HEK293 (cell line): ENCODE results near the gene PHAF1.

Source experiments
- CTCF ChIA-PET: fragments of 350-600 bp; formaldehyde crosslinking; extraction: SDS; loops from one replicate; lab custom pipeline; 2021; ENCODE audit warnings: antibody characterized with exemption; lab: Yijun Ruan, JAX
- POLR2A ChIA-PET: fragments of 300-600 bp; formaldehyde crosslinking; extraction: SDS; loops from one replicate; lab custom pipeline; 2020; ENCODE audit warnings: antibody characterized with exemption, inconsistent platforms; lab: Yijun Ruan, JAX
- H3K27ac ChIP-seq: fragments of 200-500 bp; sonication (Bioruptor generic); 2 replicates; pipeline ENCODE4 v1.5.1; 2014; ENCODE audit warnings: low read depth, low read length, control low read depth, inconsistent platforms; ENCODE audit errors: extremely low read depth
- H3K36me3 ChIP-seq, 2 experiments: fragments of 200-500 bp in 1 of 2; sonication (Bioruptor generic) in 1 of 2; 1 replicate in 1 of 2; 2 replicates in 1 of 2; pipeline ENCODE4 v1.5.1; 2014 to 2017; ENCODE audit warnings: inconsistent platforms in 2 of 2, low read length in 2 of 2; ENCODE audit not compliant: control insufficient read depth in 2 of 2, insufficient read depth in 1 of 2
- H3K4me1 ChIP-seq: fragments of 200-500 bp; sonication (Bioruptor generic); 2 replicates; pipeline ENCODE4 v1.5.1; 2014; ENCODE audit warnings: mild to moderate bottlenecking, low read length, inconsistent platforms; ENCODE audit not compliant: control insufficient read depth, insufficient read depth
- H3K4me3 ChIP-seq: 2 replicates; pipeline ENCODE4 v1.5.1; 2011; ENCODE audit warnings: low read depth, mild to moderate bottlenecking, control low read depth, low read length, moderate library complexity
- H3K9me3 ChIP-seq: fragments of 200-500 bp; sonication (Bioruptor generic); 2 replicates; pipeline ENCODE4 v1.5.1; 2014; ENCODE audit warnings: low read depth, low read length, inconsistent platforms; ENCODE audit not compliant: control insufficient read depth, insufficient read depth
- BCL6B ChIP-seq: fragments of 450-650 bp; formaldehyde crosslinking; IDR thresholded peaks from 2 replicates; pipeline ENCODE4 v1.5.1; 2017; ENCODE audit warnings: missing biosample characterization, missing genetic modification characterization
- PRDM2 ChIP-seq: fragments of 450-650 bp; formaldehyde crosslinking; IDR thresholded peaks from 2 replicates; pipeline ENCODE4 v1.5.1; 2016; ENCODE audit warnings: missing biosample characterization, missing genetic modification characterization, borderline replicate concordance
- ZNF19 ChIP-seq: fragments of 450-650 bp; formaldehyde crosslinking; IDR thresholded peaks from 2 replicates; pipeline ENCODE4; 2016; ENCODE audit warnings: missing biosample characterization, missing genetic modification characterization, low read depth
- ZNF23 ChIP-seq: fragments of 450-650 bp; formaldehyde crosslinking; IDR thresholded peaks from 2 replicates; pipeline ENCODE4 v1.5.1; 2016; ENCODE audit warnings: missing biosample characterization, missing genetic modification characterization, borderline replicate concordance
- ZNF274 ChIP-seq, 2 experiments: fragments of 200-500 bp in 1 of 2; fragments of 450-650 bp in 1 of 2; sonication (Bioruptor generic) in 1 of 2; formaldehyde crosslinking in 1 of 2; IDR thresholded peaks; 2 replicates each; pipeline versions ENCODE4 v1.5.1 to v1.6.1; 2014 to 2016; ENCODE audit warnings: borderline replicate concordance in 1 of 2, inconsistent platforms in 1 of 2, low read length in 1 of 2, missing biosample characterization in 1 of 2, missing genetic modification characterization in 1 of 2
- ZNF311 ChIP-seq: fragments of 450-650 bp; formaldehyde crosslinking; IDR thresholded peaks from 2 replicates; pipeline ENCODE4 v1.5.1; 2017; ENCODE audit warnings: missing biosample characterization, missing genetic modification characterization, borderline replicate concordance
- ZNF37A ChIP-seq: fragments of 450-650 bp; IDR thresholded peaks from 2 replicates; pipeline ENCODE4 v1.5.1; 2018; ENCODE audit warnings: missing biosample characterization, missing genetic modification characterization
- ZNF404 ChIP-seq: fragments of 450-650 bp; formaldehyde crosslinking; IDR thresholded peaks from 2 replicates; pipeline ENCODE4 v1.5.1; 2017; ENCODE audit warnings: missing biosample characterization, missing genetic modification characterization
- ZNF433 ChIP-seq: fragments of 450-650 bp; formaldehyde crosslinking; IDR thresholded peaks from 2 replicates; pipeline ENCODE4 v1.5.1; 2016; ENCODE audit warnings: missing biosample characterization, missing genetic modification characterization, low read depth
- ZNF449 ChIP-seq: fragments of 450-650 bp; formaldehyde crosslinking; IDR thresholded peaks from 2 replicates; pipeline ENCODE4 v1.5.1; 2017; ENCODE audit warnings: missing biosample characterization, mild to moderate bottlenecking, missing genetic modification characterization, moderate library complexity
- ZNF610 ChIP-seq: fragments of 450-650 bp; formaldehyde crosslinking; IDR thresholded peaks from 2 replicates; pipeline ENCODE4 v1.5.1; 2016; ENCODE audit warnings: missing biosample characterization, missing genetic modification characterization, borderline replicate concordance
- ZNF621 ChIP-seq: fragments of 450-650 bp; formaldehyde crosslinking; IDR thresholded peaks from 2 replicates; pipeline ENCODE4 v1.5.1; 2017; ENCODE audit warnings: missing biosample characterization, missing genetic modification characterization
- ZNF776 ChIP-seq: fragments of 450-650 bp; formaldehyde crosslinking; IDR thresholded peaks from 2 replicates; pipeline ENCODE4 v1.5.0; 2017; ENCODE audit warnings: missing biosample characterization, missing genetic modification characterization, borderline replicate concordance
- TF ChIP-seq, protein P1 (sequence below): IDR thresholded peaks from 2 replicates; pipeline ENCODE4 v1.6.1; 2011; ENCODE audit warnings: mild to moderate bottlenecking, low read depth, low read length, borderline replicate concordance
- TF ChIP-seq, protein P2 (sequence below): fragments of 450-650 bp; formaldehyde crosslinking; IDR thresholded peaks from 2 replicates; pipeline ENCODE4 v1.5.1; 2016; ENCODE audit warnings: missing biosample characterization, missing genetic modification characterization, low read depth
- TF ChIP-seq, protein P3 (sequence below): fragments of 450-650 bp; formaldehyde crosslinking; IDR thresholded peaks from 2 replicates; pipeline ENCODE4 v1.5.1; 2016; ENCODE audit warnings: missing biosample characterization, missing genetic modification characterization, low read depth
- TF ChIP-seq, protein P4 (sequence below): fragments of 450-650 bp; formaldehyde crosslinking; IDR thresholded peaks from 2 replicates; pipeline ENCODE4 v1.5.1; 2017; ENCODE audit warnings: missing biosample characterization, missing genetic modification characterization

PHAF1 gene

GRCh38 chr16:67142342-67142741, 32.6 kb downstream of the PHAF1 start:
- Histone ChIP-seq H3K4me3 (no peak overlapping the region), H3K36me3 (peaks cover 13 to 97% of the 10 kb centered on the region in 2 experiments; a peak in 2 of 3 replicates), H3K27ac (no peak overlapping the region), H3K9me3 (no peaks in the 10 kb centered on the region), H3K4me1 (no peaks in the 10 kb centered on the region; the same call in 1 of the 2 replicates)
- ChIA-PET CTCF (interaction anchor here (0.6 to 2.9 kb wide), 2 partner anchors 13 to 163 kb away, joined by 3 to 20 read pairs; no protein-coding TSS in a partner anchor), POLR2A (no interaction called here)
- TF ChIP-seq ZNF19 (tag by site-specific recombination) (no peak), ZNF776 (no peak), ZNF449 (tag by site-specific recombination) (peak; percentile 96)

- ChIA-PET CTCF (interaction anchor here (0.6 to 3.1 kb wide), 2 partner anchors 10 to 311 kb away, joined by 4 to 10 read pairs; no protein-coding TSS in a partner anchor), POLR2A (no interaction called here)
- no peak overlapping the region for H3K4me3 ChIP-seq
- no peaks in the 10 kb centered on the region for H3K4me1 ChIP-seq
- peaks cover 8 to 96% of the 10 kb centered on the region in 2 experiments; a peak in 2 of 3 replicates for H3K36me3 ChIP-seq
- no peaks in the 10 kb centered on the region for H3K9me3 ChIP-seq
- no peak overlapping the region for H3K27ac ChIP-seq
- TF ChIP-seq BCL6B (tag by site-specific recombination) (no peak), ZNF37A (tag by site-specific recombination) (no peak), ZNF404 (tag by site-specific recombination) (no peak), ZNF433 (tag by site-specific recombination) (no peak), ZNF610 (tag by site-specific recombination) (no peak), ZNF23 (tag by site-specific recombination) (no peak), ZNF274 (IDR thresholded peaks at IDR 0.05; ENCODE audit: low read length) (no peak), ZNF274 (tag by site-specific recombination; IDR thresholded peaks at IDR 0.05; ENCODE audit: borderline replicate concordance) (no peak), PRDM2 (tag by site-specific recombination) (no peak), ZNF621 (tag by site-specific recombination) (no peak), ZNF311 (tag by site-specific recombination) (no peak)
- TF ChIP-seq, protein P1, sequence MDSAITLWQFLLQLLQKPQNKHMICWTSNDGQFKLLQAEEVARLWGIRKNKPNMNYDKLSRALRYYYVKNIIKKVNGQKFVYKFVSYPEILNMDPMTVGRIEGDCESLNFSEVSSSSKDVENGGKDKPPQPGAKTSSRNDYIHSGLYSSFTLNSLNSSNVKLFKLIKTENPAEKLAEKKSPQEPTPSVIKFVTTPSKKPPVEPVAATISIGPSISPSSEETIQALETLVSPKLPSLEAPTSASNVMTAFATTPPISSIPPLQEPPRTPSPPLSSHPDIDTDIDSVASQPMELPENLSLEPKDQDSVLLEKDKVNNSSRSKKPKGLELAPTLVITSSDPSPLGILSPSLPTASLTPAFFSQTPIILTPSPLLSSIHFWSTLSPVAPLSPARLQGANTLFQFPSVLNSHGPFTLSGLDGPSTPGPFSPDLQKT = no peak
- TF ChIP-seq, protein P2, sequence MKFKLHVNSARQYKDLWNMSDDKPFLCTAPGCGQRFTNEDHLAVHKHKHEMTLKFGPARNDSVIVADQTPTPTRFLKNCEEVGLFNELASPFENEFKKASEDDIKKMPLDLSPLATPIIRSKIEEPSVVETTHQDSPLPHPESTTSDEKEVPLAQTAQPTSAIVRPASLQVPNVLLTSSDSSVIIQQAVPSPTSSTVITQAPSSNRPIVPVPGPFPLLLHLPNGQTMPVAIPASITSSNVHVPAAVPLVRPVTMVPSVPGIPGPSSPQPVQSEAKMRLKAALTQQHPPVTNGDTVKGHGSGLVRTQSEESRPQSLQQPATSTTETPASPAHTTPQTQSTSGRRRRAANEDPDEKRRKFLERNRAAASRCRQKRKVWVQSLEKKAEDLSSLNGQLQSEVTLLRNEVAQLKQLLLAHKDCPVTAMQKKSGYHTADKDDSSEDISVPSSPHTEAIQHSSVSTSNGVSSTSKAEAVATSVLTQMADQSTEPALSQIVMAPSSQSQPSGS (tag by site-specific recombination) = no peak
- TF ChIP-seq, protein P3, sequence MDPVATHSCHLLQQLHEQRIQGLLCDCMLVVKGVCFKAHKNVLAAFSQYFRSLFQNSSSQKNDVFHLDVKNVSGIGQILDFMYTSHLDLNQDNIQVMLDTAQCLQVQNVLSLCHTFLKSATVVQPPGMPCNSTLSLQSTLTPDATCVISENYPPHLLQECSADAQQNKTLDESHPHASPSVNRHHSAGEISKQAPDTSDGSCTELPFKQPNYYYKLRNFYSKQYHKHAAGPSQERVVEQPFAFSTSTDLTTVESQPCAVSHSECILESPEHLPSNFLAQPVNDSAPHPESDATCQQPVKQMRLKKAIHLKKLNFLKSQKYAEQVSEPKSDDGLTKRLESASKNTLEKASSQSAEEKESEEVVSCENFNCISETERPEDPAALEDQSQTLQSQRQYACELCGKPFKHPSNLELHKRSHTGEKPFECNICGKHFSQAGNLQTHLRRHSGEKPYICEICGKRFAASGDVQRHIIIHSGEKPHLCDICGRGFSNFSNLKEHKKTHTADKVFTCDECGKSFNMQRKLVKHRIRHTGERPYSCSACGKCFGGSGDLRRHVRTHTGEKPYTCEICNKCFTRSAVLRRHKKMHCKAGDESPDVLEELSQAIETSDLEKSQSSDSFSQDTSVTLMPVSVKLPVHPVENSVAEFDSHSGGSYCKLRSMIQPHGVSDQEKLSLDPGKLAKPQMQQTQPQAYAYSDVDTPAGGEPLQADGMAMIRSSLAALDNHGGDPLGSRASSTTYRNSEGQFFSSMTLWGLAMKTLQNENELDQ (tag by site-specific recombination) = no peak
- TF ChIP-seq, protein P4, sequence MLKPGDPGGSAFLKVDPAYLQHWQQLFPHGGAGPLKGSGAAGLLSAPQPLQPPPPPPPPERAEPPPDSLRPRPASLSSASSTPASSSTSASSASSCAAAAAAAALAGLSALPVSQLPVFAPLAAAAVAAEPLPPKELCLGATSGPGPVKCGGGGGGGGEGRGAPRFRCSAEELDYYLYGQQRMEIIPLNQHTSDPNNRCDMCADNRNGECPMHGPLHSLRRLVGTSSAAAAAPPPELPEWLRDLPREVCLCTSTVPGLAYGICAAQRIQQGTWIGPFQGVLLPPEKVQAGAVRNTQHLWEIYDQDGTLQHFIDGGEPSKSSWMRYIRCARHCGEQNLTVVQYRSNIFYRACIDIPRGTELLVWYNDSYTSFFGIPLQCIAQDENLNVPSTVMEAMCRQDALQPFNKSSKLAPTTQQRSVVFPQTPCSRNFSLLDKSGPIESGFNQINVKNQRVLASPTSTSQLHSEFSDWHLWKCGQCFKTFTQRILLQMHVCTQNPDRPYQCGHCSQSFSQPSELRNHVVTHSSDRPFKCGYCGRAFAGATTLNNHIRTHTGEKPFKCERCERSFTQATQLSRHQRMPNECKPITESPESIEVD (tag by site-specific recombination) = no peak
Observed at GRCh38 chr16:67144943-67145342, 35.2 kb downstream of the PHAF1 start.
